Suppressor macrophage treated with lipopolysaccharide for 1 hour (primary cell): ENCODE results near the gene TRIM24.

Experiments used
- DNase-seq, 3 donors: peaks; one replicate each; pipeline ENCODE4 v3.0.0-alpha.2; 2020 to 2022

TRIM24 gene

DNA sequence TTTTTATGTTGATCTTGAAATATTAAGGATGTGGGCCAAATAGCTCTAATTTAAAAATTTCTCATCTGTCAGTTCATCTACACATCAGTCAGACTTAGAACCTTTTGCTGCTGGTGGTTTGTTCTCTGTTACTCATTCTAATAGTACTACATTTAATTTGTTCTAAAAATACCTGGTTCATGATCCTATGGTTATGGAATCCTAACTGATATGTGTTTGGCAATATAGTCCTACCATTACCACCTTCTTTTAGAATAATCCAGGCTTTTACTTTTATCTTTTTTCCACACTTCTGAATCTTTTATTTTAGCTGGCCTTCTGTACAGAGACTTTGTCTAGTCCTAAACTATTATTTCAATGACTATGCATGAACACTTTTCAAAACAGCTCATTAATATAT lies 124.2 kb downstream of the TRIM24 start:
- DNase-seq, result no peak

DNA sequence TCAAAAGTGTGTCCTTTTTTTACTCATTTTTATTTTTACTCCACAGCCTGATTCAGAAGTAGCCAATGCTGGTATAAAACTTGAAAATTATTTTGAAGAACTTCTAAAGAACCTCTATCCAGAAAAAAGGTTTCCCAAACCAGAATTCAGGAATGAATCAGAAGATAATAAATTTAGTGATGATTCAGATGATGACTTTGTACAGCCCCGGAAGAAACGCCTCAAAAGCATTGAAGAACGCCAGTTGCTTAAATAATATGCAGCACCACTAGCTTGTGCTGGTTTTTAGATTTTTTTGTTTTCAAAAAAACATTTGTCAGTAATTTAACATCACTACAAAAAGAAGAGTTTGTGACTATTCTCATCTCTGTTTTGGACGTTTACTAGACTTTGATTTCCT lies 124.6 kb downstream of the TRIM24 start:
- DNase-seq, result no peak

DNA sequence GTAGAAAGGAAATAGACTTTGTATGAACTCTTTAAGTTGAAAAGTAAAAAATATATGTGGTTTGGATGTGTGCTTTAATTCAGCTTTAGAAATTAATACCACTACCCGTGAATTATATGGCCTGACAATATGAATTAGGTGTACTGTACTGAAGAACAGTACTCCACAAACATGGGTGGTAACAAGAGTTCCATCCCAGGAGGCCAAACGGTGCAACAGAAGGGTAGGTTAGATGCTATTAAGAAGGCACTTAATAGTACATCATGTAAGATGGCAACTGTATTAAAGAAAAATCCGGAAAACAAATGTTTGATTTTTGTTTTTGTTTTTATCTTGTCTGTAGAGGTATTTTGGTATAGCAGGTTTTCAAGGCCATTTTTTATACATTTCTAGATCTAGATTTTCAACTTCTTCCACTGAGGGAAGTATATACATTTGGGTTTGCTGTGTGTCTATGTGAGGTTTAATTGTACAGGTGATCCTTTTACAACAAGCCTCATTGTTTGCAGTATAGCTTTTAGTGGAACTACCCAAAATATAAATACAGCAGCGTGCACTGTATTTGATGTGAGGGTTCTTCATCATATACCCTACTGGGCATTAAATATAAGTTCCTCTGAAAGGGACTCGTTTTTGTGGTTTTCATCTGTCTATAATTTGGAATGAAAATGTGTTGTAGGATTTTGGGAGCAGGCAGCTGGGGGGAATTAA lies 125.4 kb downstream of the TRIM24 start:
- no peak for DNase-seq

DNA sequence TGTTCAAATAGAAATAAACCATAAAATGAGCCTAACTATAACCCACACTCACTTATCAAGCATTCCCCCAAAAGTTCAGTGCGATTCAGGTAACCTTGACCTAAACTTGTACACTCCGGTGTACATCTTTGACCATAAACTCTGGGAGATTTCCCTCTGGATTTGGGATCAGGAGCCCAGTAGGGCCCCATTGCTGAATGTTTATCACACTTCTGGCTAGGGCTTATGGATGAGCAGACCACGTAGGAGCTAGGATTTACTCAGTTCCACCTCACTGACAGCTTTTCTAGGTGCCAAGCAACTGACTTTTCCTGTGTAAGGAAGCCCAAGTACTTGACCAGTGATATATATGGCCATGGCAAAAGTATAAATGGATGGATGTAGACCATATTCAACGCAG lies 127.4 kb downstream of the TRIM24 start:
- no peak for DNase-seq

DNA sequence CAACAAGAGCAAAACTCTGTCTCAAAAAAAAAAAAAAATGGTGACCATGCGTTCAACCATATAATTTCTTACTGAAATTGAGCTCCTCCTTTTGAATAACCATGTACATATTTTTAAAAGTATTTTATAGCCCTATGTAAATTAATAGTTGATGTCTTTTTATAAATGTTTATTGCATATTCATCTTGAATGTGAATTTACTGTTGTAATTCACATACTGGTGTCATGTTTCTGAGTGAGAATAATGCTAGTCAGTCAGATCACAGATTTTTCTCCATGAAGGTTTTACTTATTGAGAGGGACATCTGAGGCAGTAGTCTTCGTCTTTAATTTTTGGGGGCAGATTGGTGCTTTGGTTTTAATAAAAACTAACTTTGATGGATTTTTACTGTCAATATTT lies 128.9 kb downstream of the TRIM24 start:
- no peak for DNase-seq

DNA sequence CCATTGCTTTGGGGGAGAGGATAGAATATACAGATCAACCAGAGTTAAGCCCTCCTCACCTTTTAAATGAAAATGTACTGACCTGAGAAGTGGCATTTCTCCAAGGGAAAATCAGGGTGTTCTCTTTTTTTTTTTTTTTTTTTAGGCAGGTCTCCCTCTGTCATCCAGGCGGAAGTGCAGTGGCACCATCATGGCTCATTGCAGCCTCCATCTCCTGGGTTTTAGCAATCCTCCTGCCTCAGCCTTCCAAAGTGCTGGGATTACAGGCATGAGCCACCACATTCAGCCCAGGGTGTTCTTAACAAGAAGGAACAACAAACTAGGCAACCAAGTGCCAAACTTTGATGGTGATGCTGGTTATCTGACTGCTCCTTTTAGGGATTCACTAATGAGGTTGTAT lies 130.1 kb downstream of the TRIM24 start:
- no peak for DNase-seq

DNA sequence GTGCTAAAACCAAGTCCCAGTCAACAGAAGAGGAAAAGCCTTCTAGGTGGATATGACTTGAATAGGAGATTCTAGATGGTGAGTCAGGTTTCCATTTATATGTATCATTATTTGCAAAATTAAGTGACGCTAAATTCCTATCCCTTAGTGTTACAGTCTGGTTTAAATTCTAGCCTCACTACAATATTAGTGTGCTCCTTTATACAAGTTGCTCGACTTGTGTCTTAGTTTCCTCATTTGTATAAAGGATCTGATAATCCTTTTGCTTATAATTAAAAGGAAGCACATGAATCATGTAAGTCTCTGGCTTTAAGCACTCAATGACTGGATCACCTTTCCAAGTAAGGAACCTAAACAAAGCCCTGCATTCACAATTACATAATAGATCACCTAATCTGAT lies 135.4 kb downstream of the TRIM24 start:
- DNase-seq, result no peak

DNA sequence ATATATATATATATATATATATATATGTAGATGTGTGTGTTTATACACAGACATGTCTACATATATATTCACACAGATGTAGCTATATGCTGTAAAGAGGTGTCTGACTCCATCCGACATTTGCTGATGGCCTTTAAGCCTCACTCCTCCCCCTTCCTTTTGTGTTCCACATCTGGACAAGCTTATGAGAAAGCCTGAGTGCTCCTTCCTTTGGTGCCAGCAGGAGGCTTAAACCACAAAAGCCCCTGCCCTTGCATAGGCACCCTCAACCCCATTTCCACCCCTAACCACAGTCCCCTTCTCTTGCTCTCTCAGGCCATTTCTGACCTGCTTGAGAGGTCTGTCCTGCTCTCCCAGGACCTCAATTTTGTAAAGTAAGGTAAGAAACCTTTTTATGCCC lies 142.4 kb downstream of the TRIM24 start:
- no peak for DNase-seq

DNA sequence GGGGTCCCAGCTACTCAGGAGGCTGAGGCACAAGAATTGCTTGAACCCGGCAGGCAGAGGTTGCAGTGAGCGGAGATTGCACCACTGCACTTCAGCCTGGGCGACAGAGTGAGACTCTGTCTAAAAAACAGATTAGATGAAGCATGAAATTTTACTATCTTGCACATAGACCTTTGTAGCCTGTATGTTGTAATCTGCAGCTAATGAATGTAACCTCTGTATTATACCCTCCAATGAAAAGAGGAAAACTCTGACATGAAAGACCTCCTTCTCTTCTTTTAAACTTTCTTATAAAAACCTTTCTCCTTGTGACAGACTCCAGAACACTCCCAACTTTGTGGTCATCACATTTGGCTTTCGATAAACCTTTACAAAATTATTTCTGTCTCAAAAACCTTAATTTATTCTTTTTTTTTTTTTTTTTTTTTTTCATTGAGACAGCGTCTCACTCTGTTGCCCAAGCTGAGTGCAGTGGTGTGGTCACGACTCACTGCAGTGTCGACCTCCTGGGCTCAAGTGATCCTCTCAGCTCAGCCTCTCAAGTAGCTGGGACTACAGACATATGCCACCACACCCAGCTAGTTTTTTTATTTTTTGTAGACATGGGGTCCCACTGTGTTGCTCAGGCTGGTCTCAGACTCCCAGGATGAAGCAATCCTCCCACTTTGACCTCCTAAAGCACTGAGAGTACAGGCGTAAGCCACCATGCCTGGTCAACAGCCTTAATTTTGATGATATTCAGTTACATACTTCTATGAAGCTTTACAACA lies 143.7 kb downstream of the TRIM24 start:
- DNase-seq, result peak in 2 of 3 donors; percentile 5 to 15

DNA sequence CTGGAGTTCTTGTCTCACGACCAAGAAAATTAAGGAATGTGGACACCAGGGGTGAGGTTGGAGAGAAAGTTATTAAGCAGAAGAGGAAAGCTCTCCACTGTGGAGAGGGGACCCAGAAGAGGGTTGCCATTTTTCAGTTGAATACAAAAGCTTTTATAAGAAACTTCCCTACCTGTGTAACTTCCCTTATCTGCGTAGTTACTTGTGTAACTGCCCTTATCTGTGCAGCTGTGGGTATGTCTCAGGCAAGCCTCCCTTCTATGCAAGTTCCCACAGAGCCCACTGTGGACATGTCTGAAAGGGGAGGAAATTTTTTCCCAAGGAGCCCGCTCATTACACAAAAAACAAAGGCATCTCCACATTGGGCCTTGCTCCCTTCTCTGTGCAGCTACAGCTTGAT lies 146.2 kb downstream of the TRIM24 start:
- DNase-seq, result no peak

DNA sequence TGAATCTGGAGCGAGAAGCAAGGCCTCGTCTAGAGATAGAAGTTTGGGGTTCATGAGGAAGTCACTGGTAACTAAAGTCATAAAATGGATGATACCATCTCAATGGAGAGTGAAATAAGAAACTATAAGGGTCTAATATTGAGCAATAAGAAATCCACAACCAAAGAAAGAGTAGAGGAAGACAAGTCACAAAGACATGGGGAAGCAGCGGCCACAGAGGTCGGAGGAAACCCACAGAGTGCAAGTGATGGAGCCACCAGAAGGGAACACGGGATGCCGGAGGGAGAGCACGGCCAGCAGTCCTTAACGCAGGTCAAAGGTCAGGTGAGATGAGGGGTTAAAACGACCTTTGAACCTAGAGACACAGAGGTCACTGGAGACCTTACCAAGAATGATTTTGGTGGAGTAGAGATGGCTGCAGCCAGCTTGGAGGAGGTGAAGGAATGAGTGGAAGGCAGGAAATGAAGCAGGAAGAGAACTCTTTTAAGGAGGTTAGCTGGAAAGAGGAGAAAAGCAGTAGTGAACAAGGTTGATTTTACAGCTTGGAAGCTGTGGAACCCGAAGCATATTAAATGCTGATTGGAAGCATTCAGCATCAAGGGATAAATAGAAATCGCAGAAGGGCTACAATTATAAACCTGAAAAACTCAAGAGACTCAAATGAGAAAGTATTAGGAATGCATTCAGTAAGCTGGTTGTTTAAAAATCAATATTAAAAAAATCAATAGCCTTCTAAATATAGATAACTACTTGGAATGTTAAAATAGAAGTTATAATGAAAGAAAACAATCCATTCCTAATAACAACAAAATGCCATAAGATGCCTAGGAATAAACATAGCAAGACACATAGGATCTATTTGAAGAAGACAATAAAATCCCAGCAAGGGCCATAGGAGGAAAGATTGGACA lies 147.4 kb downstream of the TRIM24 start:
- DNase-seq, result no peak

DNA sequence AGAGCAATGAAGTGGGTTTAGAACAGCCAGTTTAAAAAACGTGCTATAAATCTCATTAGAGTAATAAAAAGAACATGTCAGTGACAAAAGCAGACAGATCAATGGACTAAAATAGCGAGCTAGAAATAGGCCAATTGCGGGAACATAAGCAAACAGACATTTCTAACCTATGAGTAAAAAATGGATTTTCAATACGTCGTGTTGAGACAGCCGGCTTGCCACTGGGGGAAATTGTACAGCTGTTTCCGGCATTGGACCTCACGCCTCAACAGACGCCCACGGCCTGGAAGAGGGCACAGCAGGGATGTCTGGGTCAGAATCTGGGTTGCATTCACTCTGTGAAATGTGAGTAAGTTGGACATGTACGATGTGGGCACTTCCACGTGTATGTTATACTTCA lies 148.2 kb downstream of the TRIM24 start:
- DNase-seq, result peak; percentile 42 to 57 (median 50)

DNA sequence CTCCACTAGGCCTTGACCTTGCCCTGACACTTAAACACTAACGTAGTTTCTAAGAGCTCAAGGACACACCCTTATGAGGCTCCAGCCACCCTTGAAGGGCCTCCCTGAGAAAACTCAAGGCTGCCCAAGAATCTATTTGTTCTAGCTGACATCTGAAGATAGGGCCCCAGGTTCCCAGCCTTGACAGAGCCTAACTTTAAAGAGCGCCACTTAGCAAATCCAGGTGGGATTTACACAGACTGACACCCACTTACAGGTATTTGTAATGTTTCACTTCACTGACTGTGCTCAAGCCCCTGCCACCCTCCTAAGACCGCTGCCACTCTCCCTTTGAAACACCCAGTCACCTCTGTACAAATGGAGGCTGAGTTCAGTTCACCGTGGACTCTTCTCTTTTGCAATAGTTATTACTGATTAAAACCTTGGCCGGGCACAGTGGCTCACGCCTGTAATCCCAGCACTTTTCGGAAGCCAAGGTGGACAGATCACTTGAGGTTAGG lies 150.7 kb downstream of the TRIM24 start:
- no peak for DNase-seq

DNA sequence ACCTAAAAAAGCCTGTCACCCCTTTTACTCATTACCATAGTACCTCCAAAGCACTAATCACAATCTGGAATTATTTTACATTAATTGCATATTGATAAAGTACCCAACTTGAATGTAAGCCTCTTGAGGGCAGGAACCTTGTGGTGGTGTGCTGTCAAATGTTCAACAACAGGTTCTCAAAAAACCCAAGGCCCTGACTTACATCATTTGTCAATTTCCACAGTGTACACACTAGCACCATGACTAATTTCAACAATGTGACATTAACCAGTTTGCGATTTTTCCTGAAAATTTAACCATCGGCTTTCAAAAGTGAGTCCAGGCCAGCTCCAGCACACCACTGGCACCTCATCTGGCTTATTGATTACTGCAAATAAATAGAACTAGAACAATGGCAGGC lies 153.6 kb downstream of the TRIM24 start:
- no peak for DNase-seq

DNA sequence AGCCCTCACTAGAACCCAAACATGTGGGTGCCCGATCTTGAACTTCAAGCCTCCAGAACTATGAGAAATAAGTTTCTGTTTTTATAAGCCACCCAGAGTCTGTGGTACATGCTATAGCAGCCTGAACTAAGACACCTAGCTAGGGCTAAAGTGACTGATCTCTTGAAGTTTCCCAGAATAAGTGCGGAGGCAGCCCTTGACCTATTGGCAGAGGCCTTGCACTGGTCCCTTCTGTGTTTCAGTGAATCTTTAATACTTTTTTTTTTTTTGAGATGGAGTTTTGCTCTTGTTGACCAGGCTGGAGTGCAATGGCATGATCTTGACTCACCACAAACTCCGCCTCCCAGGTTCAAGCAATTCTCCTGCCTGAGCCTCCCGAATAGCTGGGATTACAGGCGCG lies 156.0 kb downstream of the TRIM24 start:
- no peak for DNase-seq

DNA sequence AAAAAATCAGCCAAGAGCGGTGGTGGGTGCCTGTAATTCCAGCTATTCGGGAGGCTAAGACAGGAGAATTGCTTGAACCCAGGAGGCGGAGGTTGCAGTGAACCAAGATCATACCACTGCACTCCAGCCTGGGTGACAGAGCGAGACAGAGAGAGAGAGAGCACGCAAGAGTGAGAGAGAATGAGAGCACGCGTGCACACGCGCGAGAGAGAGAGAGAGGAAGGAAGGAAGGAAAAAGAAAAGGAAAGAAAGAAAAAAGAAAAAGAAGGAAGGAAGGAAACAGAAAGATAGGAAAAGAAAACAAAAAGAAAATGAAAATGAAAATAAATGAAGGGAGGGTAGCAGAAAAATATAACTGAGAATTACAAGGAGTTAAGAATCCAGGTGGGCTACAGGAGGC lies 158.4 kb downstream of the TRIM24 start:
- no peak for DNase-seq

DNA sequence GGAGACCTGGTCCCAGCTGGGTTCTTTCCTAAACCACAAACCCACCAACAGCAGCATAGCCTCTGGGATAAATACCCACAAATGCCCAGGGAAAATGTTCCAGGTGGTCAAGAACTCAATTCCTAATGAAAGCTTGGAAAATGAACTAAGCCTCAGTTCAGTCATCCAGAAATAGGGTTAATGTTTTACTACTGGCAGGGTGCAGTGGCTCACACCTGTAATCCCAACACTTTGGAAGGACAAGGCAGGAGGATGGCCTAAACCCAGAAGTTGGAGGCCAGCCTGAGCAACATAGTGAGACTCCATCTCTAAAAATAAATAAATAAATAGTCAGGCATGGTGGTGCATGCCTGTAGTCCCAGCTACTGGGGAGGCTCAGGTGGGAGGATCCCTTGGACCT lies 158.9 kb downstream of the TRIM24 start:
- DNase-seq, result no peak

DNA sequence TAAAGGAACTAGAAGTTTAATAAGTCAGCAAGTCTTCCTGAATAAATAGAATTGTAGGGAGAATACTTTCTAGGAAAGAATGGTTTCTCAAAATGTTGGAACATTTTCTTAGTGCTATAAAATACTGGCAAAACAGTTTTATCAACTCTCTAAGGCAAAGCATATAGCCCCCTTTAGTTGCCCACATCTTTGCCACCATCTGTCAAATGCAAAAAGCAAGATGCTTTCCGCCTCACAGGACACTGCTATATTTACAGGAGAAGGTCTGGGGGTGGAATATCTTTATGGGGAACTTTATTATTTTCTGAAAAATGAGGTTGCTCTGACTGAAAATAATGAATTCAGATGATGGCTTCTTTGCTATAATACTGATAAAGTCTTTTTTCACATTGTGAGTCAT lies 162.8 kb downstream of the TRIM24 start:
- DNase-seq, result no peak

DNA sequence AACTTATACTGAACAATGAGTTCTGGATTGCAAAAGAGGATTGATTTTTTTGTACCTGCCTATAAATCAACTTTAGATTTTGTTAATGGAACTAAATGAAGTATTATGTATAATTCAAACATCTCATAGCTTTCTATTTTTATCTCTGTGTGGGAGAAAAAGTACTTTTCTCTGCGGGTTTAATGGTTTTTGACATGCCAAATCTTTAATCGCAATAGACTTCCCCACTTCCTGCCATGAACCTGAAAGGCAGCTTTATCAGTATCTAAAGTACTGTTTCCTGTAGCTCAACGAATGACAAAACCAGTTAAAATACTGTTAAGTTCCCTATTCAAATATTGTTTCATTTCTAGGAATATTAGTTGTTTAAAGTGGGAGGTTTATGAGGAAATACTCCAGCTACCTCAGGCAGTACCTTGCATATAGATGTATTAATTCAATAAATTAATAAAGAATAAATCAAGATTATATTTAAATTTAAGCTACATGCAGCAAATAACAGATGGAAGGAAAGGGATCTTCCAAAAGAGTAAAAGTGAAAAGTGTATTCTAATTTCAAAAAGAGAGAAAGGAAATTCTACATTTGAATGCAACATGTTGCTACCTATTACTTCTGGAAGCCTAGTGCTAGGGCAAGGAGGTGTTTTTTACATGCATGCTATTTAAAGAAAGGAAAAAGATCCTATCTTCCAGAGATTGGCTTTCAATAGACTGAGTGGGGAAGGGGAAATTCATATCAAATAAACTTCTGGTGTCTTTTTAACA lies 165.2 kb downstream of the TRIM24 start:
- DNase-seq, result no peak

DNA sequence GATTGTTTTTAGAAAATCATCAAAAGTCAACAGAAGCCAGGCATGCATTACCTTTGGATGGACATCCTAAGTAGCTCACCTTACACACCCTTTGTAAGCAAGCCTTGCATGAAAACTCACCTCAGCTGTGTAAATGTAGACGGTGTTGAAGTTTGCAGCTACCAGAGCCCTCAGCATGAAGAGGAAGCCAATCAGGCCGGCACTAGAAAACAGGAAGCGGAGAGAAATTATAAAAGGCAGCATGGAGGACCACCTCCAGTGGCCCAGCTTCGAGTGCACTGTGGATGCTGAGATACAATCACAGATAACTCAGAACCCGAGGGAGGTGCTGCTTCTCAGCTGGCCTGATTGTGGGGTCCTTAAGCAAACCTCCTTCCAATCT lies 165.8 kb downstream of the TRIM24 start:
- DNase-seq, result peak in 2 of 3 donors; percentile 11 to 12

DNA sequence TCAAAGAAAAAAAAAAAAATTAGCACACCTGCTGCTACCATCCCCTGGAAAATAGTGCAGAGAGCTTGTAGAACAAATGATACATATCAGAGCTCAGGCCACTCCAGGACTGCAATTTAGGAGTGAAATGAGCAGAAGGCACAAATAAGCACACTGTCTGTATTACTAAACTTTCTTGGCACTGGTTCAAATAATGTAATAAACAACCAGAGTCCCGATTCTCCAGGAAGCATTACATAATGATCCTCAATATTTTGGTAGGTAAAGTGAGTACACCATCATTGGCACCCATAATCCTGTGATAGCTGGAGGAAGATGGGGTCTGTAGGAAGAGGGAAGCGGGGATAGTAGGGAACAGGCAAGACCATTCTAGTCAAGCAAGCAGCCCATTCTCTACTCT lies 166.8 kb downstream of the TRIM24 start:
- DNase-seq, result no peak

DNA sequence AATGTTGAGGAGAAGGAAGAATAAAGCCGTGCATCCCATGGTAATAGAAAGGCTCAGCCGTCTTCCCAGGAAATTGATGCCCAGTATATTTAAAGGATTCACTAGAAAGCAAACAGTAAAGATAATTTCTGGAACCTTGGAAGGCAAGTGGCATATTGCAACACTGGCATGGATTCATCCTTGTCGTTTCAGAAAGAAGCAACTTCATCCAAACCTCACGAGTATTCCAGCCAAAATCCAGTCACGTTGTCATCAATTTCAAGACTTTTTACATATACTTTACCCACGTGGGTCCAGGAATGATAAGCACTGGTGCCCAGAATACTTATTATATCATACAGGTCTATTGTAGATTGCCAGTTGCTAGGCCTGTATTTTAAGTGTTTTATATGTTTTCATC lies 167.3 kb downstream of the TRIM24 start:
- DNase-seq, result no peak
